ENCODE results near the gene PANX2.

The PANX2 gene

GRCh38 chr22:50171319-50171964, 911 bp downstream of the PANX2 start:
- DNase-seq (ENCODE audit: low spot score) = no peak

- DNase-seq (ENCODE audit: low spot score) = no peak
These were observed 1.5 kb downstream of the PANX2 start for GRCh38 chr22:50171965-50172421.

GRCh38 chr22:50173311-50173982, 2.9 kb downstream of the PANX2 start:
- DNase-seq (ENCODE audit: low spot score) = no peak

- DNase-seq (ENCODE audit: low spot score) = no peak
These were observed 3.4 kb downstream of the PANX2 start for GRCh38 chr22:50173983-50174355.

GRCh38 chr22:50174382-50175190, 4.1 kb downstream of the PANX2 start:
- DNase-seq (ENCODE audit: low spot score) = no peak

- no peak for DNase-seq (ENCODE audit: low spot score)
These were observed 4.6 kb downstream of the PANX2 start for GRCh38 chr22:50175191-50175461.

GRCh38 chr22:50175921-50176849, 5.7 kb downstream of the PANX2 start:
- no peak for DNase-seq (ENCODE audit: low spot score)

GRCh38 chr22:50176850-50177536, 6.5 kb downstream of the PANX2 start:
- no peak for DNase-seq (ENCODE audit: low spot score)

- DNase-seq (ENCODE audit: low spot score) = no peak
These were observed 7.3 kb downstream of the PANX2 start for GRCh38 chr22:50177537-50178470.

- DNase-seq (ENCODE audit: low spot score) = no peak
These were observed 7.9 kb downstream of the PANX2 start for GRCh38 chr22:50178471-50178864.

GRCh38 chr22:50178871-50179869, 8.6 kb downstream of the PANX2 start:
- no peak for DNase-seq (ENCODE audit: low spot score)

GRCh38 chr22:50179937-50180726, 9.6 kb downstream of the PANX2 start:
- DNase-seq (ENCODE audit: low spot score) = no peak

- no peak for DNase-seq (ENCODE audit: low spot score)
These were observed 10.4 kb downstream of the PANX2 start for GRCh38 chr22:50180727-50181521.

GRCh38 chr22:50182176-50183081, 11.9 kb downstream of the PANX2 start:
- no peak for DNase-seq (ENCODE audit: low spot score)

- no peak for DNase-seq (ENCODE audit: low spot score)
These were observed 12.8 kb downstream of the PANX2 start for GRCh38 chr22:50183141-50183971.

All from HuH-7 (cell line).